ENCODE results near the gene FYB1. TPM values are rescaled to one million over a fixed set of nuclear protein-coding genes. Genes with fewer than 3 reads are reported as not detected.
A peak's percentile ranks its signal among the peaks of the same experiment; 100 is the strongest.

FYB1 gene
- total and polyA plus RNA-seq, 2 donors (not counting 1 experiment from before 2014, with no cell fraction given), result 1.3 to 1.4 TPM

DNA sequence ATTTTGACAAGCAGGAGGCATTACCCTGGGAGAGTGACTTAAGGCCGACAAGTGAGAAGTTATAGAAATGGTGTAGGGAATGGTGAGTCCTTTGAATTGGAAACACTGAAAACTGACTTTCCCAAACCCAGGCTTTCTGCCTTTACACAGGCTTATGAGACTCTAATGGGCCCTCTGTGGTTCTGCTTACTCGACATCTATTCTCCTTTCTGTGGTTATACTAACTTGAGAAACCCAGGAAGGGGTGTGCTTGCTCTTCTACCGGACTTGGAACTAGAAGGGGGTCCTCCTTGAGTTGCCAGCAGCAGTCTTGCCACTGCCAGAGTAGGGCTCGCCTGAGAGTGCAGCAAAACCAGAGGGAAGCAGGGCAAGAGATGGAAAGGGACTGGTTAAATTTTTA, 63.3 kb downstream of the FYB1 start:
- ChIA-PET CTCF (no interaction called here), POLR2A (no interaction called here)
- Histone ChIP-seq H3K27me3 (replicated peaks in 1 of 4; ENCODE audit: control extremely low read depth in 1 of 4, control insufficient read depth in 3 of 4, insufficient read depth in 4 of 4, low read length in 3 of 4) (peaks cover 0 to 3% (median 0%) of the 10 kb centered on the region in 4 experiments), H2AFZ (ENCODE audit: insufficient read depth, low read depth, low read length, poor library complexity, severe bottlenecking) (no peak overlapping the region), H3K4me3 (ENCODE audit: control extremely low read depth in 1 of 5, extremely low read depth in 1 of 5, insufficient read depth in 1 of 5, low read depth in 2 of 5, low read length in 4 of 5) (no peak overlapping the region), H3K9ac (ENCODE audit: low read length) (no peak overlapping the region), H3K9me3 (ENCODE audit: control extremely low read depth in 1 of 3, control insufficient read depth in 2 of 3, insufficient read depth in 1 of 3, low read length in 2 of 3) (no peaks in the 10 kb centered on the region), H3K27ac (ENCODE audit: low read length in 2 of 2) (no peak overlapping the region), H3K36me3 (replicated peaks in 1 of 2; ENCODE audit: control extremely low read depth in 1 of 2, control insufficient read depth in 1 of 2, extremely low read depth in 1 of 2, insufficient read depth in 2 of 2, low read length in 1 of 2) (no peaks in the 10 kb centered on the region), H3K4me2 (replicated peaks; ENCODE audit: low read depth, low read length, poor library complexity, severe bottlenecking) (no peak overlapping the region), H3K79me2 (ENCODE audit: control insufficient read depth, insufficient read depth, low read length) (no peaks in the 10 kb centered on the region), H3K4me1 (ENCODE audit: control insufficient read depth in 2 of 2, insufficient read depth in 2 of 2, low read length in 2 of 2) (peaks cover 11 to 13% of the 10 kb centered on the region in 2 donors), H4K20me1 (ENCODE audit: control insufficient read depth, insufficient read depth, low read length, poor library complexity, severe bottlenecking) (no peaks in the 10 kb centered on the region)
- H3K9me3 Mint-ChIP-seq (ENCODE audit: insufficient read depth), result no peaks in the 10 kb centered on the region
- H3K4me1 Mint-ChIP-seq, result peaks cover 13% of the 10 kb centered on the region
- ATAC-seq (ENCODE audit: low read depth) (no peak), DNase-seq (no peak)
- intact Hi-C loops (cut with micrococcal nuclease), result no loop called here
- 45% methylated on average over 3 of the region's 4 CpGs for WGBS (ENCODE audit: insufficient coverage)
- H3K4me3 Mint-ChIP-seq, result no peak overlapping the region
- H3K27ac Mint-ChIP-seq, result no peak overlapping the region
- TF ChIP-seq EZH2 (IDR thresholded peaks at IDR 0.05; ENCODE audit: borderline replicate concordance, insufficient read depth, low read depth, low read length, poor library complexity, severe bottlenecking), result no peak
- TF ChIP-seq, protein P1, sequence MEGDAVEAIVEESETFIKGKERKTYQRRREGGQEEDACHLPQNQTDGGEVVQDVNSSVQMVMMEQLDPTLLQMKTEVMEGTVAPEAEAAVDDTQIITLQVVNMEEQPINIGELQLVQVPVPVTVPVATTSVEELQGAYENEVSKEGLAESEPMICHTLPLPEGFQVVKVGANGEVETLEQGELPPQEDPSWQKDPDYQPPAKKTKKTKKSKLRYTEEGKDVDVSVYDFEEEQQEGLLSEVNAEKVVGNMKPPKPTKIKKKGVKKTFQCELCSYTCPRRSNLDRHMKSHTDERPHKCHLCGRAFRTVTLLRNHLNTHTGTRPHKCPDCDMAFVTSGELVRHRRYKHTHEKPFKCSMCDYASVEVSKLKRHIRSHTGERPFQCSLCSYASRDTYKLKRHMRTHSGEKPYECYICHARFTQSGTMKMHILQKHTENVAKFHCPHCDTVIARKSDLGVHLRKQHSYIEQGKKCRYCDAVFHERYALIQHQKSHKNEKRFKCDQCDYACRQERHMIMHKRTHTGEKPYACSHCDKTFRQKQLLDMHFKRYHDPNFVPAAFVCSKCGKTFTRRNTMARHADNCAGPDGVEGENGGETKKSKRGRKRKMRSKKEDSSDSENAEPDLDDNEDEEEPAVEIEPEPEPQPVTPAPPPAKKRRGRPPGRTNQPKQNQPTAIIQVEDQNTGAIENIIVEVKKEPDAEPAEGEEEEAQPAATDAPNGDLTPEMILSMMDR (IDR thresholded peaks at IDR 0.05), result no peak
- peaks cover 15% of the 10 kb centered on the region for H3K27me3 Mint-ChIP-seq

DNA sequence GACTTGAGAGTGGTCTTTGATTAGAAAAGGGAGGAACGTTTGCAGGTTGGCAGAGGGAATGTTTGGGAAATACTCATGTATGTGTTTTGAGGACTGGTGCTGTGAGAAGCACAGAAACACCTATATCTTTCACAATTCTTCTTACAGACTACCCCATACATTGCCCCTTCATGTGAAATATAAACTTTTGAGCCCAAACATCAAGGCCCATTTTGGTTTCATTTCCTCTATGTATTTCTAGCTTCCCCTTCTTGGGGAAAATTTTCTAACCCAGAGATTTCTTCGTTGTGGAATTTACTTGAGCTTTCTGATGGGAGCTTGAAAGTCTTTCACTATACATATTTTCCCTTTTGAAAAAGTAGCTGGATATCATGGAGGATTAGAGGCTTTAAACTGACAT, 67.6 kb downstream of the FYB1 start:
- TF ChIP-seq, protein P1 (IDR thresholded peaks at IDR 0.05), result no peak
- no peak for TF ChIP-seq EZH2 (IDR thresholded peaks at IDR 0.05; ENCODE audit: borderline replicate concordance, insufficient read depth, low read depth, low read length, poor library complexity, severe bottlenecking)
- Mint-ChIP-seq H3K9me3 (ENCODE audit: insufficient read depth) (no peaks in the 10 kb centered on the region), H3K27ac (peak overlapping the region; percentile 64), H3K27me3 (no peaks in the 10 kb centered on the region), H3K4me1 (peaks cover 28% of the 10 kb centered on the region), H3K4me3 (peak overlapping the region; percentile 33)
- peak; percentile 43 for ATAC-seq (ENCODE audit: low read depth)
- peak; percentile 58 for DNase-seq
- H3K4me2 ChIP-seq (replicated peaks; ENCODE audit: low read depth, low read length, poor library complexity, severe bottlenecking), result peak overlapping the region; percentile 40
- no peak overlapping the region for H3K4me3 ChIP-seq (ENCODE audit: control extremely low read depth in 1 of 5, extremely low read depth in 1 of 5, insufficient read depth in 1 of 5, low read depth in 2 of 5, low read length in 4 of 5)
- H3K9me3 ChIP-seq (ENCODE audit: control extremely low read depth in 1 of 3, control insufficient read depth in 2 of 3, insufficient read depth in 1 of 3, low read length in 2 of 3), result no peaks in the 10 kb centered on the region
- no CpG with 5 or more reads among the region's 2 CpGs for WGBS (ENCODE audit: insufficient coverage)
- H3K36me3 ChIP-seq (replicated peaks in 1 of 2; ENCODE audit: control extremely low read depth in 1 of 2, control insufficient read depth in 1 of 2, extremely low read depth in 1 of 2, insufficient read depth in 2 of 2, low read length in 1 of 2), result no peaks in the 10 kb centered on the region
- H2AFZ ChIP-seq (ENCODE audit: insufficient read depth, low read depth, low read length, poor library complexity, severe bottlenecking), result no peak overlapping the region
- H3K9ac ChIP-seq (ENCODE audit: low read length), result no peak overlapping the region
- ChIA-PET CTCF (interaction anchor here (1.1 kb wide), 1 partner anchor 132 kb away, joined by 3 read pairs; no protein-coding TSS in a partner anchor), POLR2A (no interaction called here)
- H3K79me2 ChIP-seq (ENCODE audit: control insufficient read depth, insufficient read depth, low read length), result no peaks in the 10 kb centered on the region
- H3K27me3 ChIP-seq (replicated peaks in 1 of 4; ENCODE audit: control extremely low read depth in 1 of 4, control insufficient read depth in 3 of 4, insufficient read depth in 4 of 4, low read length in 3 of 4), result no peaks in the 10 kb centered on the region
- H3K4me1 ChIP-seq (ENCODE audit: control insufficient read depth in 2 of 2, insufficient read depth in 2 of 2, low read length in 2 of 2), result peaks cover 15 to 16% of the 10 kb centered on the region in 2 donors
- H4K20me1 ChIP-seq (ENCODE audit: control insufficient read depth, insufficient read depth, low read length, poor library complexity, severe bottlenecking), result no peaks in the 10 kb centered on the region
- intact Hi-C loops (cut with micrococcal nuclease), result no loop called here
- H3K27ac ChIP-seq (ENCODE audit: low read length in 2 of 2), result peak overlapping the region in 1 of 2 donors; percentile 60

Data from B cell (primary cell).